Activated CD4-positive, alpha-beta T cell treated with anti-CD3 and anti-CD28 coated beads, Interleukin-2, amount 50 U/mL, for 16 hours (primary cell): Measurements from ENCODE around the gene SH3YL1.
"Not testable (repeated sequence)": the region's sequence is repeated elsewhere in the genome, so short reads cannot be mapped to it uniquely, and the experiment has no call there.

Source experiments
- DNase-seq: peaks from one replicate; pipeline ENCODE4 v3.0.0-alpha.2; 2020

The SH3YL1 gene

GRCh38 chr2:175880-176820 lies 87.7 kb downstream of the SH3YL1 start:
- DNase-seq = peak; percentile 57

GRCh38 chr2:175161-175786 lies 88.6 kb downstream of the SH3YL1 start:
- no peak for DNase-seq

DNA sequence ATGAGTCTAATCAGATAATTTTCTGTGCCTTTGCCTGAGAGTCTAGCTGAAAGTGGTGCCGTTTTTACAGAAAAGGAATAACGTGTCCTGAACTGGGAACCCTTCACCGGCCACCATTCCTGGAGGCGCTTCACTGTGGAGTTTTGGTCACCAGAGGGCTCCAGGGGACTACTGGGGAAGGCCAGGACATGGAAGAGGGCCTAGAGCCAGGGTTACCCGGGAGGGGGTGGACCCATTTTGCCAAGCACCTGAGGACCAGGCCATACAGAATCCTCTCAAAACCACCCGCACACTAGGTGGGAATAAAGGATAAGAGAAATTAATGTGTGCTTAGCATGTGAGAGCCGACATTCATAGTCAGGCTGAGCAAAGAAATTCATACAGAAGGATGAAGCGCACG lies 91.7 kb downstream of the SH3YL1 start:
- DNase-seq = not testable (repeated sequence)

- DNase-seq = no peak
Measured at GRCh38 chr2:169741-170140, 94.1 kb downstream of the SH3YL1 start.
